SK-N-SH treated with all-trans-retinoic acid at 6 μM for 48 hours (cell line): ENCODE results near the gene PTTG1IP.

Experiments
- ARNTL ChIP-seq: fragments of 450-650 bp; formaldehyde crosslinking; IDR thresholded peaks from 2 replicates; pipeline ENCODE4 v1.5.0; 2020; ENCODE audit warnings: low read depth, mild to moderate bottlenecking, moderate library complexity, borderline replicate concordance
- PPARA ChIP-seq: fragments of 250-450 bp; sonication (Bioruptor Pico); IDR thresholded peaks from 2 replicates; pipeline ENCODE4 v1.5.0; 2020; ENCODE audit warnings: mild to moderate bottlenecking, borderline replicate concordance
- TOX ChIP-seq: fragments of 250-450 bp; sonication (Bioruptor Pico); IDR thresholded peaks from 2 replicates; pipeline ENCODE4 v1.8.0; 2021; ENCODE audit warnings: mild to moderate bottlenecking, moderate library complexity, borderline replicate concordance
- ZC3H10 ChIP-seq: fragments of 250-450 bp; sonication (Bioruptor Pico); IDR thresholded peaks from 2 replicates; pipeline ENCODE4 v1.5.1; 2021; ENCODE audit warnings: mild to moderate bottlenecking, moderate library complexity
- ZFP3 ChIP-seq: fragments of 250-450 bp; sonication (Bioruptor Pico); IDR thresholded peaks from 2 replicates; pipeline ENCODE4 v1.5.0; 2020; ENCODE audit warnings: mild to moderate bottlenecking, moderate library complexity
- ZFP30 ChIP-seq: fragments of 450-650 bp; formaldehyde crosslinking; IDR thresholded peaks from 2 replicates; pipeline ENCODE4 v1.5.0; 2022; ENCODE audit warnings: mild to moderate bottlenecking, moderate library complexity
- ZNF70 ChIP-seq: fragments of 450-650 bp; formaldehyde crosslinking; IDR thresholded peaks from 2 replicates; pipeline ENCODE4 v1.5.0; 2020; ENCODE audit warnings: mild to moderate bottlenecking, moderate library complexity
- ZNF8 ChIP-seq: fragments of 450-650 bp; formaldehyde crosslinking; IDR thresholded peaks from 2 replicates; pipeline ENCODE4 v1.5.0; 2020; ENCODE audit warnings: mild to moderate bottlenecking, moderate library complexity
- TF ChIP-seq, protein P1 (sequence below): fragments of 250-450 bp; sonication (Bioruptor Pico); IDR thresholded peaks from 2 replicates; pipeline ENCODE4 v1.8.0; 2020; ENCODE audit warnings: mild to moderate bottlenecking, moderate library complexity, borderline replicate concordance
- TF ChIP-seq, protein P2 (sequence below): fragments of 250-450 bp; sonication (Bioruptor Pico); IDR thresholded peaks from 2 replicates; pipeline ENCODE4 v1.5.1; 2020; ENCODE audit warnings: low read depth, mild to moderate bottlenecking, moderate library complexity
- TF ChIP-seq, protein P3 (sequence below): fragments of 250-450 bp; sonication (Bioruptor Pico); IDR thresholded peaks from 2 replicates; pipeline ENCODE4 v1.5.0; 2020; ENCODE audit warnings: mild to moderate bottlenecking, moderate library complexity

DNA sequence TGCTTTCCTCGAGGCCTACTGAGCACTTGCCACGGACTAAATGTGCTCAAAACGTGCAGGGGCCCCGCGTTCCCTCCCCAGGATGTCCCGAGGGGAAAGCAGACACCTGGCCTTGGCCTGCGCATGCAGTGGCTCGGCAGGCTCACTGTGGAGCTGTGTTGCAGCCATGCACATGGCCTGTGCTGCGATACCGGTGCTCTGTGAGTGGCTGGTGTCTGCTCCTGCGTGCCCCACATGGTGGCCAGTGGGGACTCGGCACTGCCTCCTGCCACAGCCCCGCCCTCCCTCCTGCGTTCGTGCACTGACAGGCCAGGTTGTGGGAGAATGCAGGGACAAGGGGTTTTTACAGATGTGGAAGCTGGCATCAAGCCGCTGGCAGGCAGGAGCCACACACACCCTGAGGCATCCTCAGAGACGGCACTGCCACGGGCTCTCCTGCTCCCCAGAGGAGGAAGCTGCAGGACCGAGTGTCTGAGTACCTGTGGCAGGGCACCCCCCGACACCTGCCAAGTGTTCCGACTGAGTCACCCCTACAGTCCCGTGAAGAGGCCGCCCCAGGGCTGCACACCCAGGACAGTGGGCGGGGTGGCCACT, 16.9 kb upstream of the PTTG1IP start:
- TF ChIP-seq, protein P1, sequence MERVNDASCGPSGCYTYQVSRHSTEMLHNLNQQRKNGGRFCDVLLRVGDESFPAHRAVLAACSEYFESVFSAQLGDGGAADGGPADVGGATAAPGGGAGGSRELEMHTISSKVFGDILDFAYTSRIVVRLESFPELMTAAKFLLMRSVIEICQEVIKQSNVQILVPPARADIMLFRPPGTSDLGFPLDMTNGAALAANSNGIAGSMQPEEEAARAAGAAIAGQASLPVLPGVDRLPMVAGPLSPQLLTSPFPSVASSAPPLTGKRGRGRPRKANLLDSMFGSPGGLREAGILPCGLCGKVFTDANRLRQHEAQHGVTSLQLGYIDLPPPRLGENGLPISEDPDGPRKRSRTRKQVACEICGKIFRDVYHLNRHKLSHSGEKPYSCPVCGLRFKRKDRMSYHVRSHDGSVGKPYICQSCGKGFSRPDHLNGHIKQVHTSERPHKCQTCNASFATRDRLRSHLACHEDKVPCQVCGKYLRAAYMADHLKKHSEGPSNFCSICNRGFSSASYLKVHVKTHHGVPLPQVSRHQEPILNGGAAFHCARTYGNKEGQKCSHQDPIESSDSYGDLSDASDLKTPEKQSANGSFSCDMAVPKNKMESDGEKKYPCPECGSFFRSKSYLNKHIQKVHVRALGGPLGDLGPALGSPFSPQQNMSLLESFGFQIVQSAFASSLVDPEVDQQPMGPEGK (CRISPR knock-in tag): no peak
- TF ChIP-seq ZFP3 (CRISPR knock-in tag): no peak
- no peak for TF ChIP-seq ZNF70 (CRISPR knock-in tag)
- no peak for TF ChIP-seq ARNTL (CRISPR knock-in tag)
- no peak for TF ChIP-seq PPARA (CRISPR knock-in tag)
- TF ChIP-seq ZFP30: no peak
- TF ChIP-seq TOX (CRISPR knock-in tag): no peak
- TF ChIP-seq, protein P2, sequence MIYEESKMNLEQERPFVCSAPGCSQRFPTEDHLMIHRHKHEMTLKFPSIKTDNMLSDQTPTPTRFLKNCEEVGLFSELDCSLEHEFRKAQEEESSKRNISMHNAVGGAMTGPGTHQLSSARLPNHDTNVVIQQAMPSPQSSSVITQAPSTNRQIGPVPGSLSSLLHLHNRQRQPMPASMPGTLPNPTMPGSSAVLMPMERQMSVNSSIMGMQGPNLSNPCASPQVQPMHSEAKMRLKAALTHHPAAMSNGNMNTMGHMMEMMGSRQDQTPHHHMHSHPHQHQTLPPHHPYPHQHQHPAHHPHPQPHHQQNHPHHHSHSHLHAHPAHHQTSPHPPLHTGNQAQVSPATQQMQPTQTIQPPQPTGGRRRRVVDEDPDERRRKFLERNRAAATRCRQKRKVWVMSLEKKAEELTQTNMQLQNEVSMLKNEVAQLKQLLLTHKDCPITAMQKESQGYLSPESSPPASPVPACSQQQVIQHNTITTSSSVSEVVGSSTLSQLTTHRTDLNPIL (CRISPR knock-in tag): no peak
- TF ChIP-seq, protein P3, sequence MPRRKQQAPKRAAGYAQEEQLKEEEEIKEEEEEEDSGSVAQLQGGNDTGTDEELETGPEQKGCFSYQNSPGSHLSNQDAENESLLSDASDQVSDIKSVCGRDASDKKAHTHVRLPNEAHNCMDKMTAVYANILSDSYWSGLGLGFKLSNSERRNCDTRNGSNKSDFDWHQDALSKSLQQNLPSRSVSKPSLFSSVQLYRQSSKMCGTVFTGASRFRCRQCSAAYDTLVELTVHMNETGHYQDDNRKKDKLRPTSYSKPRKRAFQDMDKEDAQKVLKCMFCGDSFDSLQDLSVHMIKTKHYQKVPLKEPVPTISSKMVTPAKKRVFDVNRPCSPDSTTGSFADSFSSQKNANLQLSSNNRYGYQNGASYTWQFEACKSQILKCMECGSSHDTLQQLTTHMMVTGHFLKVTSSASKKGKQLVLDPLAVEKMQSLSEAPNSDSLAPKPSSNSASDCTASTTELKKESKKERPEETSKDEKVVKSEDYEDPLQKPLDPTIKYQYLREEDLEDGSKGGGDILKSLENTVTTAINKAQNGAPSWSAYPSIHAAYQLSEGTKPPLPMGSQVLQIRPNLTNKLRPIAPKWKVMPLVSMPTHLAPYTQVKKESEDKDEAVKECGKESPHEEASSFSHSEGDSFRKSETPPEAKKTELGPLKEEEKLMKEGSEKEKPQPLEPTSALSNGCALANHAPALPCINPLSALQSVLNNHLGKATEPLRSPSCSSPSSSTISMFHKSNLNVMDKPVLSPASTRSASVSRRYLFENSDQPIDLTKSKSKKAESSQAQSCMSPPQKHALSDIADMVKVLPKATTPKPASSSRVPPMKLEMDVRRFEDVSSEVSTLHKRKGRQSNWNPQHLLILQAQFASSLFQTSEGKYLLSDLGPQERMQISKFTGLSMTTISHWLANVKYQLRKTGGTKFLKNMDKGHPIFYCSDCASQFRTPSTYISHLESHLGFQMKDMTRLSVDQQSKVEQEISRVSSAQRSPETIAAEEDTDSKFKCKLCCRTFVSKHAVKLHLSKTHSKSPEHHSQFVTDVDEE (CRISPR knock-in tag): no peak
- TF ChIP-seq ZC3H10 (CRISPR knock-in tag): no peak
- TF ChIP-seq ZNF8 (CRISPR knock-in tag): no peak
